ENCODE results near the gene MRFAP1.

DNA sequence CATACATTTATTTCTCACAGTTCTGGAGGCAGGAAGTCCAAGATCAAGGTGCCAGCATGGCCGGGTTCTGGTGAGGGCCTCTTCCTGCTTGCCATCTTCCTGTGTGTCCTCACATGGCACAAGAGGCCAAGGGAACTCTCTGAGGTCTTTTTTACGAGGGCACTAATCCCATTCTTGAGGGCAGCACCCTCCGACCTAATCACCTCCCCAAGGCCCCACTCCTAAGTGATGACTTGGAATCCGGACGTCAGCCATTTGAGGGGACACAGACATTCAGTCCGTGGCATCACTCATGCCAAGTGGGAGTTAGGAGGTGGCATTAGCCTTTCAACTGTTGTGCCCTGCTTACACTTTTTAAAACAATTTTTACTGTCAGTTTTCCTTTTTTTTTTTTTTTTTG is 38.2 kb upstream of the MRFAP1 start:
- TF ChIP-seq, protein P1, sequence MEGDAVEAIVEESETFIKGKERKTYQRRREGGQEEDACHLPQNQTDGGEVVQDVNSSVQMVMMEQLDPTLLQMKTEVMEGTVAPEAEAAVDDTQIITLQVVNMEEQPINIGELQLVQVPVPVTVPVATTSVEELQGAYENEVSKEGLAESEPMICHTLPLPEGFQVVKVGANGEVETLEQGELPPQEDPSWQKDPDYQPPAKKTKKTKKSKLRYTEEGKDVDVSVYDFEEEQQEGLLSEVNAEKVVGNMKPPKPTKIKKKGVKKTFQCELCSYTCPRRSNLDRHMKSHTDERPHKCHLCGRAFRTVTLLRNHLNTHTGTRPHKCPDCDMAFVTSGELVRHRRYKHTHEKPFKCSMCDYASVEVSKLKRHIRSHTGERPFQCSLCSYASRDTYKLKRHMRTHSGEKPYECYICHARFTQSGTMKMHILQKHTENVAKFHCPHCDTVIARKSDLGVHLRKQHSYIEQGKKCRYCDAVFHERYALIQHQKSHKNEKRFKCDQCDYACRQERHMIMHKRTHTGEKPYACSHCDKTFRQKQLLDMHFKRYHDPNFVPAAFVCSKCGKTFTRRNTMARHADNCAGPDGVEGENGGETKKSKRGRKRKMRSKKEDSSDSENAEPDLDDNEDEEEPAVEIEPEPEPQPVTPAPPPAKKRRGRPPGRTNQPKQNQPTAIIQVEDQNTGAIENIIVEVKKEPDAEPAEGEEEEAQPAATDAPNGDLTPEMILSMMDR (IDR thresholded peaks at IDR 0.05): no peak
- TF ChIP-seq POLR2AphosphoS5 (IDR thresholded peaks at IDR 0.05) (no peak), POLR2A (IDR thresholded peaks at IDR 0.05) (no peak)
